Measurements from ENCODE around the gene COX6A2.

Gene COX6A2

DNA sequence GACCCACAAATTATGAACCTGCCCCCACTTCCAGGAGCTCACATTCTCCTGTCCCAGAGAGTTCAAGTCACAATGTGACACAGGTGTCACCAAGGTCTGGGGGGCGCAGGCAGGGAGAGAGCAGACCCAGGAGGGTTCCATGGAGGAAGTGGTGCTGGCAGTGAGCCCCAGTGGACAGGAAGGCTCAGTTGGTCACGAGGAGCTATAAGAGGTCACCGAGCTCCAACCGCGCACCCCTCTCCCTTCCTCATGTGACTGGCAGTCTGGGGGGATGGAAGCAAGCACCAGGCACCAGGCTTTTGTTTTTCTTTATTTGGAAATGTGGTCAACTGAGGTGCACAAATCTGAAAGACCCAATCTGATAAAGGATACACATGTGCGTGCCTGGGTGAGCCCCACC lies 32.5 kb downstream of the COX6A2 start:
- H3K4me2 ChIP-seq (ENCODE audit: low read depth, low read length, poor library complexity, severe bottlenecking): no peak overlapping the region
- no peaks in the 10 kb centered on the region for H3K79me2 ChIP-seq (ENCODE audit: insufficient read depth, low read length)
- no peak overlapping the region for H3K27ac ChIP-seq (ENCODE audit: low read depth, low read length)
- H3K9ac ChIP-seq (ENCODE audit: low read length): no peak overlapping the region
- H3F3A ChIP-seq (ENCODE audit: insufficient read depth): no peaks in the 10 kb centered on the region
- H3K4me3 ChIP-seq (ENCODE audit: insufficient read depth, low read length, poor library complexity, severe bottlenecking): no peak overlapping the region
- no peaks in the 10 kb centered on the region for H3K9me2 ChIP-seq (replicated peaks; ENCODE audit: insufficient read depth, low read length)
- no peaks in the 10 kb centered on the region for H3K27me3 ChIP-seq (ENCODE audit: low read length)
- TF ChIP-seq, protein P1, sequence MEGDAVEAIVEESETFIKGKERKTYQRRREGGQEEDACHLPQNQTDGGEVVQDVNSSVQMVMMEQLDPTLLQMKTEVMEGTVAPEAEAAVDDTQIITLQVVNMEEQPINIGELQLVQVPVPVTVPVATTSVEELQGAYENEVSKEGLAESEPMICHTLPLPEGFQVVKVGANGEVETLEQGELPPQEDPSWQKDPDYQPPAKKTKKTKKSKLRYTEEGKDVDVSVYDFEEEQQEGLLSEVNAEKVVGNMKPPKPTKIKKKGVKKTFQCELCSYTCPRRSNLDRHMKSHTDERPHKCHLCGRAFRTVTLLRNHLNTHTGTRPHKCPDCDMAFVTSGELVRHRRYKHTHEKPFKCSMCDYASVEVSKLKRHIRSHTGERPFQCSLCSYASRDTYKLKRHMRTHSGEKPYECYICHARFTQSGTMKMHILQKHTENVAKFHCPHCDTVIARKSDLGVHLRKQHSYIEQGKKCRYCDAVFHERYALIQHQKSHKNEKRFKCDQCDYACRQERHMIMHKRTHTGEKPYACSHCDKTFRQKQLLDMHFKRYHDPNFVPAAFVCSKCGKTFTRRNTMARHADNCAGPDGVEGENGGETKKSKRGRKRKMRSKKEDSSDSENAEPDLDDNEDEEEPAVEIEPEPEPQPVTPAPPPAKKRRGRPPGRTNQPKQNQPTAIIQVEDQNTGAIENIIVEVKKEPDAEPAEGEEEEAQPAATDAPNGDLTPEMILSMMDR (IDR thresholded peaks at IDR 0.05; ENCODE audit: insufficient read depth, low read length, poor library complexity, severe bottlenecking): no peak
- no peak for TF ChIP-seq EZH2phosphoT487 (conservative IDR thresholded peaks at IDR 0.05; ENCODE audit: low read length)
- H3K9me3 ChIP-seq (ENCODE audit: insufficient read depth, low read length): no peaks in the 10 kb centered on the region
- H3K36me3 ChIP-seq (ENCODE audit: low read length): no peaks in the 10 kb centered on the region
- H2AFZ ChIP-seq (ENCODE audit: low read depth, low read length, severe bottlenecking): no peak overlapping the region
- H4K20me1 ChIP-seq (ENCODE audit: low read depth, low read length): no peaks in the 10 kb centered on the region

- H3K4me3 ChIP-seq (ENCODE audit: insufficient read depth, low read length, poor library complexity, severe bottlenecking): no peak within 1 kb of the TSS
- no peaks in the 10 kb centered on the region for H4K20me1 ChIP-seq (ENCODE audit: low read depth, low read length)
- no peaks in the 10 kb centered on the region for H3F3A ChIP-seq (ENCODE audit: insufficient read depth)
- no peaks in the 10 kb centered on the region for H3K36me3 ChIP-seq (ENCODE audit: low read length)
- H3K79me2 ChIP-seq (ENCODE audit: insufficient read depth, low read length): no peaks in the 10 kb centered on the region
- no peak within 1 kb of the TSS for H3K27ac ChIP-seq (ENCODE audit: low read depth, low read length)
- no peak within 1 kb of the TSS for H3K9ac ChIP-seq (ENCODE audit: low read length)
- H2AFZ ChIP-seq (ENCODE audit: low read depth, low read length, severe bottlenecking): no peak within 1 kb of the TSS
- TF ChIP-seq, protein P1 (IDR thresholded peaks at IDR 0.05; ENCODE audit: insufficient read depth, low read length, poor library complexity, severe bottlenecking): no peak
- TF ChIP-seq EZH2phosphoT487 (conservative IDR thresholded peaks at IDR 0.05; ENCODE audit: low read length): no peak
- no peaks in the 10 kb centered on the region for H3K27me3 ChIP-seq (ENCODE audit: low read length)
- H3K4me2 ChIP-seq (ENCODE audit: low read depth, low read length, poor library complexity, severe bottlenecking): no peak within 1 kb of the TSS
- H3K9me3 ChIP-seq (ENCODE audit: insufficient read depth, low read length): no peaks in the 10 kb centered on the region
- H3K9me2 ChIP-seq (replicated peaks; ENCODE audit: insufficient read depth, low read length): no peaks in the 10 kb centered on the region
Measured at GRCh38 chr16:31393056-31393455, 35.1 kb downstream of the COX6A2 start, which contains the start of gene ITGAD. ITGAD (plus strand) TSS chr16:31393335; CDS start chr16:31393361, 26 bp downstream.

GRCh38 chr16:31390504-31391041 lies 37.6 kb downstream of the COX6A2 start:
- no peaks in the 10 kb centered on the region for H4K20me1 ChIP-seq (ENCODE audit: low read depth, low read length)
- H3K4me2 ChIP-seq (ENCODE audit: low read depth, low read length, poor library complexity, severe bottlenecking): no peak overlapping the region
- H3F3A ChIP-seq (ENCODE audit: insufficient read depth): no peaks in the 10 kb centered on the region
- H3K4me3 ChIP-seq (ENCODE audit: insufficient read depth, low read length, poor library complexity, severe bottlenecking): no peak overlapping the region
- no peaks in the 10 kb centered on the region for H3K9me3 ChIP-seq (ENCODE audit: insufficient read depth, low read length)
- H2AFZ ChIP-seq (ENCODE audit: low read depth, low read length, severe bottlenecking): no peak overlapping the region
- H3K9ac ChIP-seq (ENCODE audit: low read length): no peak overlapping the region
- H3K9me2 ChIP-seq (replicated peaks; ENCODE audit: insufficient read depth, low read length): no peaks in the 10 kb centered on the region
- H3K79me2 ChIP-seq (ENCODE audit: insufficient read depth, low read length): no peaks in the 10 kb centered on the region
- H3K27me3 ChIP-seq (ENCODE audit: low read length): no peaks in the 10 kb centered on the region
- no peak for TF ChIP-seq EZH2phosphoT487 (conservative IDR thresholded peaks at IDR 0.05; ENCODE audit: low read length)
- TF ChIP-seq, protein P1 (IDR thresholded peaks at IDR 0.05; ENCODE audit: insufficient read depth, low read length, poor library complexity, severe bottlenecking): no peak
- H3K36me3 ChIP-seq (ENCODE audit: low read length): no peaks in the 10 kb centered on the region
- H3K27ac ChIP-seq (ENCODE audit: low read depth, low read length): no peak overlapping the region
